Mesothelial cell of epicardium (in vitro differentiated cells): Measurements from ENCODE around the gene CUL2. TPM values are rescaled to one million over a fixed set of nuclear protein-coding genes. Genes with fewer than 3 reads are reported as not detected.

Source experiments
- microRNA-seq: library from miRNA; unstranded; fragments of <30 nt; microRNA quantifications from one replicate; pipeline ENCODE4 v1.2.0, GENCODE V29; 2021; ENCODE audit warnings: inconsistent platforms, mixed read lengths
- total RNA-seq: library from RNA; stranded (reverse); gene quantifications from 3 replicates; pipeline ENCODE4 v1.2.1, GENCODE V29; 2021

CUL2 gene
- total RNA-seq, 1 donor from 2014 or later: 33.7 TPM

Small RNA genes within 50 kb of the gene (microRNA-seq; reads per million reads assigned to microRNA genes)
- 5.6 reads per million, percentile 22 among the genes with 10 or more reads in this experiment for gene MIR3611

Other genes starting within 250 kb of the CUL2 start
- 31.8 to 37.2 TPM (median 34.2 TPM) in 3 replicates for gene CREM, start 36.5 kb upstream of the CUL2 start, total RNA-seq
- 66.5 to 75.4 TPM (median 68.9 TPM) in 3 replicates for gene CCNY, start 246.2 kb upstream of the CUL2 start, total RNA-seq